HG03108 (cell line): ENCODE data around the gene OR1N1.
"Not testable (repeated sequence)": the region's sequence is repeated elsewhere in the genome, so short reads cannot be mapped to it uniquely, and the experiment has no call there.

ENCODE experiments used
- ATAC-seq: cut with Tn5 transposase; IDR thresholded peaks from one replicate; pipeline ENCODE4 v1.9.1; 2021; ENCODE audit warnings: moderate library complexity; ENCODE audit not compliant: unreplicated experiment

Gene OR1N1, protein sequence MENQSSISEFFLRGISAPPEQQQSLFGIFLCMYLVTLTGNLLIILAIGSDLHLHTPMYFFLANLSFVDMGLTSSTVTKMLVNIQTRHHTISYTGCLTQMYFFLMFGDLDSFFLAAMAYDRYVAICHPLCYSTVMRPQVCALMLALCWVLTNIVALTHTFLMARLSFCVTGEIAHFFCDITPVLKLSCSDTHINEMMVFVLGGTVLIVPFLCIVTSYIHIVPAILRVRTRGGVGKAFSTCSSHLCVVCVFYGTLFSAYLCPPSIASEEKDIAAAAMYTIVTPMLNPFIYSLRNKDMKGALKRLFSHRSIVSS

DNA sequence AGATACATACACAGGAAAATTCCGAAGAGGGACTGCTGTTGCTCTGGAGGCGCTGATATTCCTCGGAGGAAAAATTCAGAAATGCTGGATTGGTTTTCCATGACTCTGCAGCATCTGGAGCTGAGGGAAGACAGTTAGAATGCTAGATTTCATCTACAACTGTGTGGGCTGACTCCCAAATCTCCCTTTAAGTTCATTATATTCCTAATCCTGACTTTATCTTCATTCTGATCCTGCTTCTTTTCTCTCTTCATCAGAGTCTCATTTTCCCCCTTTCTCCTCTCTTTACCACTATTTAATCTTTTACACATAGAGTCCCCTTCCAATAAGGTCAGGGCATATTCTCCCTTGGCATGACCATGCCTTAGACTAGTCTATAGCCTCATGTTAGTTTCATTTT, at the start of gene OR1N1:
Gene OR1N1, minus strand, starts transcription at position 101 of the 400 bp plus-strand sequence. Its CDS starts 0 bp downstream, at position 101.
- no peak for ATAC-seq

DNA sequence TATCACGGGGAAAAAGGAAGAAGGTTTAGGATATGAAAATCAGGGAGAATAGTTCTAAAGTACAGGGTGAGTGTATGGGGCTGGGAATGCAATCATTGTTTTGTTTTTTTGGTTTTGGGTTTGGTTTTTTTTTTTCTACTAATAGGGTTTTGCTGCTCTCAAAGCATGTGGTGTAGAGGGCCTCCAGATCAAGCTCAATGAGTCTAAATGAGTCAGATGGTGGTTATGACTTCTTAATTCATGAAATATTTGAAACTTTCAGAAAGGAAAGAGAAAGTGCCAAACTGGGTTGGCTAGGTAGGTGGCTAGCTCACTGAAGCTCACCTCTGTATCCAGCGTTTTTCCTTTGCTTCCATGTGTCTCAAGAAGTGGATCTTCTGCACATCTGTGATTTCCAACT, 45.4 kb upstream of the OR1N1 start:
- no peak for ATAC-seq

- no peak for ATAC-seq
Measured at GRCh38 chr9:122567901-122568300, 40.8 kb upstream of the OR1N1 start.

GRCh38 chr9:122562134-122562760, 35.2 kb upstream of the OR1N1 start:
- no peak for ATAC-seq

GRCh38 chr9:122561446-122561845, 34.4 kb upstream of the OR1N1 start:
- no peak for ATAC-seq

DNA sequence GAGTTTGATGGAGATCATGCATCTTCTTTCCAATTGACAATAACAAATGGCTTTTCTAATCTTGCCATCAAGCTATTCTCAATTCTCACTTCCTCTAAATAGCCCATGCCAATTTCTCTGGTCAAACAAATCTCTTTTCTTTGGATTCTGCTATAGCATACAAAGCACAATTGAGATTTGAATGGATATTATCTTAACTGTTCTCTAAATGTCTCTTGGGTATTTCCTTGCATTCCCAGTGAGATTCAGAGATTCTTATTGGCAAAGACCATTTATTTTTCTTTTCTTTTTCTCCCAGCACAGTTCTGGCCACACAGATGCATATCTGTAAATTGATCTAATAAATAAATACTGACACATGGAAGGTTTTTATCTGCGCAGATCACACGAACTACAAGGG, 25.7 kb upstream of the OR1N1 start, which contains the start of gene OR1N2:
Gene OR1N2, plus strand, starts transcription at position 301 of the 400 bp plus-strand sequence. CDS start 100 bp downstream, outside the sequence.
- ATAC-seq, result no peak

DNA sequence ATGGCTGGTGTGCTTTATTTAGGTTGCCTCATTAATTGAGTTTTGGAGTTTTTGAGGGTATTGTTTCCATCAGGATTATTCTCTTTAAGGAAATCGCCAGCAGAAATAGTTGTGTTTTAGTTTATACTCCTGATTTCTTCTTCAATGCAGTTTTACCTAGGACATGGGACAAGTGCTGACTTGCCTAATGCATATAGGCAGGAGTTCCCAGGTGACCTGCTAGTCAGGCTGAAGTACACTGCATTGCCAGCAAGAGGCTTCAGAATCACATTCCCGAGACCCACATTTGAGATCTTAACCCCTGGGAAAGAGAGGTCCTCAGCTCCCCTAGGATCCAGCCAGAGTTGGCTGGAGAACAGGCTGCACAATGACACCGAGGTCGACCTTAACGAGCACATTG, 24.3 kb upstream of the OR1N1 start:
- ATAC-seq, result no peak

GRCh38 chr9:122546196-122546595, 19.1 kb upstream of the OR1N1 start:
- no peak for ATAC-seq

DNA sequence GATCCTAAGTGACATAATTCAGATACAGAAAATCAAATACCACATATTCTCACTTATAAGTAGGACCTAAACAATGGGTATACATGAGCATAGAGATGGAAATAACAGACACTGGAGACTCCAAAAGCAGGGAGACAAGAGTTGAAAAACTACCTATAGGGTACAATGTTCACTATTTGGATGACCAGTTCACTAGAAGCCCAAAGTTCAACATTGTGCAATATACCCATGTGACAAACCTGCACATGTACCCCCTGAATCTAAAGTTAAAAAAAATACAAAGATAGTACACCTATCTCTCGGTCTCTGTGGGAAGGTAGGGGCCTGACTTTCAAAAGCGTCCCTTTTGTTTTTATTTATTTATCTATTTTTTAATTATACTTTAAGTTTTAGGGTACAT, 11.7 kb upstream of the OR1N1 start:
- no peak for ATAC-seq

- not testable (repeated sequence) for ATAC-seq
Measured at GRCh38 chr9:122537066-122537465, 10.0 kb upstream of the OR1N1 start.

- no peak for ATAC-seq
Measured at GRCh38 chr9:122536134-122536533, 9.0 kb upstream of the OR1N1 start.

GRCh38 chr9:122531157-122531556, 4.1 kb upstream of the OR1N1 start:
- ATAC-seq, result not testable (repeated sequence)

- ATAC-seq, result no peak
Measured at GRCh38 chr9:122526602-122527001, 491 bp downstream of the OR1N1 start.

DNA sequence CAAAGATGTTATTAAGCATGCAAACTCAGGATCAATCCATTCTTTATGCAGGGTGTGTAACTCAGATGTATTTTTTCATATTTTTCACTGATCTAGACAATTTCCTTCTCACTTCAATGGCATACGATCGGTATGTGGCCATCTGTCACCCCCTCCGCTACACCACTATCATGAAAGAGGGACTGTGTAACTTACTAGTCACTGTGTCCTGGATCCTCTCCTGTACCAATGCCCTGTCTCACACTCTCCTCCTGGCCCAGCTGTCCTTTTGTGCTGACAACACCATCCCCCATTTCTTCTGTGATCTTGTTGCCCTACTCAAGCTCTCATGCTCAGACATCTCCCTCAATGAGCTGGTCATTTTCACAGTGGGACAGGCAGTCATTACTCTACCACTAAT, 7.7 kb downstream of the OR1N1 start:
- ATAC-seq, result no peak

DNA sequence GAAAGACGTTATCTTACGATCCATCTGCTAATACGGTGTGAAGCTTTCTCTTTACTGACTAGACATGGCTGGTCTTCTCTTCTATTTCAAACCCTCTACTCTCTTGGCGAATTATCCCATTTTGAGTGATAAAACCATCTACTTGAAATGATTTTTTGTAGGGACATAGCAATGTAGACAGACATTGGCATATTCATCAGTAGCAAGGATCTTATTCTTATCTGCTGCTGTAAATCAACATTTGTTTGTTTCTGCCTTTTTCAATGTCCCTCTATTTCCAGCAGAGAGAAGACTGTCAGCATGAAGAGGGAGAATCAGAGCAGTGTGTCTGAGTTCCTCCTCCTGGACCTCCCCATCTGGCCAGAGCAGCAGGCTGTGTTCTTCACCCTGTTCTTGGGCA, 8.3 kb downstream of the OR1N1 start, which contains the start of gene OR1J4:
Gene OR1J4, plus strand, starts transcription at position 301 of the 400 bp plus-strand sequence. Its CDS starts 0 bp downstream, at position 301.
- no peak for ATAC-seq

DNA sequence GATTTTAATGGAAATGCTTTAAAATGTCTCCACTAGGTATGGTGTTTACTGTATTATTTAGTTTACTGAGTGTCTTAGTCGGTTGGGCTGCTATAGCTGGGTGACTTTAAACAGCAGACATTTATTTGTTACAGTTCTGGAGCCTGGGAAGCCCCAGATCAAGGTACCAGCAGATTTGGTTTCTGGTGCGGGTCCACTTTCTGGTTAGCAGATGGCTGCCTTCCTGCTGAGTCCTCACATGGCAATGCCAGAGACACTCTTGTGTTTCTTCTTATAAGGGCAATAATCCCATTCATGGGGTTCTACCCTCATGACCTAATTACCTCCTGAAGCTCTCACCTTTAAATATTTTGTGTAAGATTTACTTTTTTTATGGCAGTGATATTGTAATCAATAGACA, 8.9 kb downstream of the OR1N1 start:
- no peak for ATAC-seq

- ATAC-seq, result no peak
Measured at GRCh38 chr9:122510502-122510901, 16.6 kb downstream of the OR1N1 start, which contains the start of gene OR1J2. Gene OR1J2, plus strand, starts transcription at chr9:122510802. Its CDS starts 0 bp downstream, at chr9:122510802.

DNA sequence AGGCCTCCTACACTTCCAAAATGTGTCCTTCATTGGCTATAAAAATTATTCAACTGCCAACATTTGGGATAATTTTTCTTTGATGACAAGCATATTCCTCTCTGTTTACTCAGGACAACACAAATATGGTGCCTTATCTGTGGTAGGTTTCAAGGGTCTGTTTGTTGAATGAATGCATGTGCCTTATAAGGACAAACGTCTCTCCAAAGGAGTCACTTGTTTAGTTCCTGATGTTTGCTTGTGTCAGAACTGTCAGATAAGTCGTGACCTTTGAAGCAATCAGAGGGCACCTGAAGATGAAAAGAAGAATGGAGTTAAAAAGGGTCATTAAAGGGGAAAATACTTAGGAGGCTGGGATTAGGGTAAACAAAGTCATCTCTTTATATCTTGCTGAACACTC, 20.1 kb downstream of the OR1N1 start:
- no peak for ATAC-seq

GRCh38 chr9:122498883-122499288, 28.2 kb downstream of the OR1N1 start:
- ATAC-seq, result no peak

DNA sequence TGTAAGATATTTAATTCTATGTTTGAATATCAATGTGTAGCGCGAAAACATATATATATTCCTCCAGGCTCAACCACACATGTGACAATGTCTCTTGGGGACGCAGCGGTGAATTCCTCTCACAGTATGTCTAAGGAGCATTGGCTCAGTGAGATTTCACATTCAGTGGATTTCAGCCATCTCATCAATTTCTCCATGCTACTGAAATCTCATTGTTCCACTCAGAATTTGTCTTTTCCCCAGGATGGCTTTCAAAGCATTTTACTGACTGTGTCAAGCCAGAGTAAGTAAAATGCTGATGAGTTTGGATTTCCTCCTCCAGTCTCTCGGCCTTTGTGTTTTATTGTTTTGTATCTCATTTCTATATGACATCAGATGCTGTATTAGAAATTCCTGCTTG, 48.0 kb downstream of the OR1N1 start:
- no peak for ATAC-seq

GRCh38 chr9:122477826-122478225, 49.3 kb downstream of the OR1N1 start, which contains the start of gene OR1J1:
Gene OR1J1, minus strand, starts transcription at chr9:122477926. Its CDS starts 0 bp downstream, at chr9:122477926.
- no peak for ATAC-seq

GRCh38 chr9:122477346-122477745, 49.7 kb downstream of the OR1N1 start:
- no peak for ATAC-seq
